Loucy (cell line): ENCODE measurements around the gene ZDHHC15.
"Not testable (repeated sequence)": the region's sequence is repeated elsewhere in the genome, so short reads cannot be mapped to it uniquely, and the experiment has no call there.

Experiments used
- EZH2phosphoT487 ChIP-seq: fragments of 200-600 bp; IDR thresholded peaks from 2 replicates; pipeline ENCODE4 v1.6.1; 2018; ENCODE audit warnings: antibody characterized with exemption, mild to moderate bottlenecking, moderate library complexity, borderline replicate concordance
- TF ChIP-seq, protein P1 (sequence below): fragments of 200-600 bp; sonication (generic); conservative IDR thresholded peaks from 2 replicates; pipeline ENCODE4 v1.5.1; 2014; ENCODE audit warnings: mild to moderate bottlenecking, antibody characterized with exemption, low read length

DNA sequence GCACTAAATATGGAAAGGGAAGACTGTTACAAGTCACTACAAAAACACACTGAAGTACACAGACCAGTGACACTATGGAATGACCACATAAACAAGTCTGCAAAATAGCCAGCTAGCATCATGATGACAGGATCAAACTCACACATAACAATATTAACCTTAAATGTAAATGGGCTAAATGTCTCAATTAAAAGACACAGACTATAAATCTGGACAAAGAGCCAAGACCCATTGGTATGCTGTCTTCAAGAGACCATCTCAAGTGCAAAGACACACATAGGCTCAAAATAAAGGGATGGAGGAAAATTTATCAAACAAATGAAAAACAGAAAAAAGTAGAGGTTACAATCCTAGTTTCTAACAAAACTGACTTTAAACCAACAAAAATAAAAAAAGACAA is 61.1 kb downstream of the ZDHHC15 start:
- TF ChIP-seq EZH2phosphoT487 = not testable (repeated sequence)
- TF ChIP-seq, protein P1, sequence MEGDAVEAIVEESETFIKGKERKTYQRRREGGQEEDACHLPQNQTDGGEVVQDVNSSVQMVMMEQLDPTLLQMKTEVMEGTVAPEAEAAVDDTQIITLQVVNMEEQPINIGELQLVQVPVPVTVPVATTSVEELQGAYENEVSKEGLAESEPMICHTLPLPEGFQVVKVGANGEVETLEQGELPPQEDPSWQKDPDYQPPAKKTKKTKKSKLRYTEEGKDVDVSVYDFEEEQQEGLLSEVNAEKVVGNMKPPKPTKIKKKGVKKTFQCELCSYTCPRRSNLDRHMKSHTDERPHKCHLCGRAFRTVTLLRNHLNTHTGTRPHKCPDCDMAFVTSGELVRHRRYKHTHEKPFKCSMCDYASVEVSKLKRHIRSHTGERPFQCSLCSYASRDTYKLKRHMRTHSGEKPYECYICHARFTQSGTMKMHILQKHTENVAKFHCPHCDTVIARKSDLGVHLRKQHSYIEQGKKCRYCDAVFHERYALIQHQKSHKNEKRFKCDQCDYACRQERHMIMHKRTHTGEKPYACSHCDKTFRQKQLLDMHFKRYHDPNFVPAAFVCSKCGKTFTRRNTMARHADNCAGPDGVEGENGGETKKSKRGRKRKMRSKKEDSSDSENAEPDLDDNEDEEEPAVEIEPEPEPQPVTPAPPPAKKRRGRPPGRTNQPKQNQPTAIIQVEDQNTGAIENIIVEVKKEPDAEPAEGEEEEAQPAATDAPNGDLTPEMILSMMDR = not testable (repeated sequence)
